Activated T-cell treated with anti-CD3 and anti-CD28 coated beads for 4 hours (primary cell): ENCODE data around the gene ZNF132.
"Not testable (repeated sequence)": the region's sequence is repeated elsewhere in the genome, so short reads cannot be mapped to it uniquely, and the experiment has no call there.

Source experiments
- DNase-seq: peaks from one replicate; pipeline ENCODE4 v3.0.0-alpha.2; 2020

The ZNF132 gene

GRCh38 chr19:58406818-58407657 is 32.9 kb downstream of the ZNF132 start:
- no peak for DNase-seq

- not testable (repeated sequence) for DNase-seq
These were observed 36.0 kb downstream of the ZNF132 start for GRCh38 chr19:58403920-58404478.

- DNase-seq: no peak
These were observed 38.0 kb downstream of the ZNF132 start for GRCh38 chr19:58401840-58402421.

GRCh38 chr19:58400916-58401839 is 38.8 kb downstream of the ZNF132 start:
- peak; percentile 98 for DNase-seq

GRCh38 chr19:58400316-58400915 is 39.5 kb downstream of the ZNF132 start:
- DNase-seq: no peak

- DNase-seq: no peak
These were observed 40.0 kb downstream of the ZNF132 start for GRCh38 chr19:58399903-58400302.

- no peak for DNase-seq
These were observed 41.4 kb downstream of the ZNF132 start for GRCh38 chr19:58398545-58398944.

- DNase-seq: no peak
These were observed 41.9 kb downstream of the ZNF132 start for GRCh38 chr19:58398087-58398486.

- DNase-seq: no peak
These were observed 42.4 kb downstream of the ZNF132 start for GRCh38 chr19:58397533-58398037.

GRCh38 chr19:58396691-58397532 is 43.0 kb downstream of the ZNF132 start:
- no peak for DNase-seq

- no peak for DNase-seq
These were observed 43.9 kb downstream of the ZNF132 start for GRCh38 chr19:58395979-58396627.

- no peak for DNase-seq
These were observed 44.6 kb downstream of the ZNF132 start, which contains the start of gene RNF225 for GRCh38 chr19:58395220-58395978. TSS of gene RNF225 (plus strand) at chr19:58395656. CDS start at chr19:58396090, 434 bp downstream.

- no peak for DNase-seq
These were observed 45.1 kb downstream of the ZNF132 start for GRCh38 chr19:58394821-58395219.

GRCh38 chr19:58393725-58394033 is 46.3 kb downstream of the ZNF132 start:
- no peak for DNase-seq

GRCh38 chr19:58392945-58393724 is 46.8 kb downstream of the ZNF132 start:
- no peak for DNase-seq

- DNase-seq: no peak
These were observed 51.8 kb downstream of the ZNF132 start for GRCh38 chr19:58388175-58388526.

GRCh38 chr19:58387338-58388174 is 52.4 kb downstream of the ZNF132 start:
- DNase-seq: no peak

- DNase-seq: peak; percentile 91
These were observed 53.2 kb downstream of the ZNF132 start, which contains the start of gene RPS5 for GRCh38 chr19:58386576-58387337. TSS of gene RPS5 (plus strand) at chr19:58387269. CDS start at chr19:58388138, 869 bp downstream.
